Measurements from ENCODE around the gene GAB4.

The GAB4 gene

GRCh38 chr22:16973591-16974297 is 34.3 kb downstream of the GAB4 start:
- 84% methylated on average over 2 of the region's 2 CpGs for WGBS
- Histone ChIP-seq H3K27me3 (ENCODE audit: control insufficient read depth in 1 of 2, insufficient read depth in 1 of 2, low read length in 2 of 2) (peaks cover 0 to 24% of the 10 kb centered on the region in 2 experiments), H3K4me3 (ENCODE audit: insufficient read depth in 1 of 2, low read depth in 1 of 2, low read length in 2 of 2) (no peak overlapping the region), H3K4ac (ENCODE audit: low read depth in 1 of 2, low read length in 2 of 2) (no peak overlapping the region), H2BK120ac (ENCODE audit: low read depth, low read length) (no peak overlapping the region), H4K91ac (ENCODE audit: low read length) (no peak overlapping the region), H4K8ac (ENCODE audit: low read length) (no peak overlapping the region), H2BK5ac (ENCODE audit: low read depth, low read length, poor library complexity, severe bottlenecking) (no peak overlapping the region), H3K18ac (ENCODE audit: low read depth in 1 of 2, low read length in 2 of 2) (no peak overlapping the region), H2AK5ac (ENCODE audit: low read length, severe bottlenecking) (no peak overlapping the region), H3K4me1 (ENCODE audit: control insufficient read depth, insufficient read depth, low read depth, low read length) (no peaks in the 10 kb centered on the region), H3K23ac (ENCODE audit: low read length in 2 of 2) (no peak overlapping the region), H3K4me2 (ENCODE audit: low read length, poor library complexity, severe bottlenecking) (no peak overlapping the region), H3K27ac (ENCODE audit: low read length, poor library complexity, severe bottlenecking) (no peak overlapping the region), H3K9me3 (ENCODE audit: control insufficient read depth, low read length) (no peaks in the 10 kb centered on the region), H3K36me3 (ENCODE audit: control insufficient read depth in 1 of 2, insufficient read depth in 2 of 2, low read depth in 1 of 2, low read length in 2 of 2) (no peaks in the 10 kb centered on the region), H3K14ac (ENCODE audit: low read length in 2 of 2) (no peak overlapping the region), H3K9ac (ENCODE audit: low read length) (no peak overlapping the region), H2BK12ac (ENCODE audit: low read length in 2 of 2) (no peak overlapping the region), H2AFZ (ENCODE audit: low read depth, low read length) (no peak overlapping the region), H2BK15ac (ENCODE audit: low read depth, poor library complexity, severe bottlenecking) (no peak overlapping the region), H3K79me1 (replicated peaks; ENCODE audit: low read length, poor library complexity, severe bottlenecking) (no peaks in the 10 kb centered on the region)
- no peak for DNase-seq

DNA sequence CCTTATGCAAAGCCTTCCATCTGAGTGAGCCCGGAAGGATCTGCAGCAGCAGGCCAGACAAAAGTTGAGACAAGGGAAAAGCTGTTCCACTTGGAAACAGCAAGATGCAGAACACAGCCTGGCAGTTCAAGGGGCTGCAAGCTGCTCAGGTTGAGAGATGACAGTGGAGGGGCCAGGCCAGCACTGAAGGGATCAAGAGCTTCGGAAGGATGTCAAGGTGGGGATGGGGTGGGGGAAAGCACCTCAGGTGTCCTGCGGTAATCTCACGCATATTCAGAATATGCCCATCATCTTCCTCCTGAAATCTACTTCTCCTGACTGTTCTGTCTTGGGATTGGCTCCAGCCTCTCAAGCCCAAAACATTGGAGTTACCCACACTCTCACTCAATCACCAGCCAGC is 35.7 kb downstream of the GAB4 start:
- Histone ChIP-seq H2BK120ac (ENCODE audit: low read depth, low read length) (no peak overlapping the region), H2AK5ac (ENCODE audit: low read length, severe bottlenecking) (no peak overlapping the region), H2BK15ac (ENCODE audit: low read depth, poor library complexity, severe bottlenecking) (no peak overlapping the region), H4K8ac (ENCODE audit: low read length) (no peak overlapping the region), H3K4me2 (ENCODE audit: low read length, poor library complexity, severe bottlenecking) (no peak overlapping the region), H3K27ac (ENCODE audit: low read length, poor library complexity, severe bottlenecking) (no peak overlapping the region), H3K18ac (ENCODE audit: low read depth in 1 of 2, low read length in 2 of 2) (no peak overlapping the region), H3K36me3 (ENCODE audit: control insufficient read depth in 1 of 2, insufficient read depth in 2 of 2, low read depth in 1 of 2, low read length in 2 of 2) (no peaks in the 10 kb centered on the region), H3K14ac (ENCODE audit: low read length in 2 of 2) (no peak overlapping the region), H4K91ac (ENCODE audit: low read length) (no peak overlapping the region), H3K9ac (ENCODE audit: low read length) (no peak overlapping the region), H3K4me1 (ENCODE audit: control insufficient read depth, insufficient read depth, low read depth, low read length) (no peaks in the 10 kb centered on the region), H2BK5ac (ENCODE audit: low read depth, low read length, poor library complexity, severe bottlenecking) (no peak overlapping the region), H3K27me3 (ENCODE audit: control insufficient read depth in 1 of 2, insufficient read depth in 1 of 2, low read length in 2 of 2) (peaks cover 0 to 30% of the 10 kb centered on the region in 2 experiments), H3K23ac (ENCODE audit: low read length in 2 of 2) (no peak overlapping the region), H3K4ac (ENCODE audit: low read depth in 1 of 2, low read length in 2 of 2) (no peak overlapping the region), H2BK12ac (ENCODE audit: low read length in 2 of 2) (no peak overlapping the region), H3K4me3 (ENCODE audit: insufficient read depth in 1 of 2, low read depth in 1 of 2, low read length in 2 of 2) (no peak overlapping the region), H3K9me3 (ENCODE audit: control insufficient read depth, low read length) (no peaks in the 10 kb centered on the region), H2AFZ (ENCODE audit: low read depth, low read length) (no peak overlapping the region), H3K79me1 (replicated peaks; ENCODE audit: low read length, poor library complexity, severe bottlenecking) (no peaks in the 10 kb centered on the region)
- no peak for DNase-seq
- WGBS = 73% methylated on average over 4 of the region's 4 CpGs

DNA sequence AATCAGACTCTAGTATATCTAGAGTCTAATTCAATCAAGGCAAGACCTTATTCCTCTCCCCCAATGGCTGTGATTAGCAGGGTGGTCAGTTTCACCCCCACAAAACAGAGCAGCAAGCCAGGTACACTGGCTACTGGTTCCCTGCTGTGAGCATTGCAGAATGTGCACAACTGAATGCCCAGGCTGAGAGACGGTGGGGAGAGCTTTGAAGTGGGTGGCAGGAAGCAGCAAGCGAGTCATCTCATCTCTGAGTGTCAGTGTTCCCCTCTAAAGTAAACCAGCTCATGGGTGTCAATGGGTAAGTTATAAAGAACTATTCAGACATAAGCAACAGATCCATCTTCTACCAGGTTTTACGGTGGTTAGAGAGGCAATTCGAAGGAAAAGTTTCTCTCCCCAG is 37.6 kb downstream of the GAB4 start:
- no peaks in the 10 kb centered on the region for H3K36me3 ChIP-seq (ENCODE audit: control insufficient read depth in 1 of 2, insufficient read depth in 2 of 2, low read depth in 1 of 2, low read length in 2 of 2)
- no peak for DNase-seq
- H3K4me1 ChIP-seq (ENCODE audit: control insufficient read depth, insufficient read depth, low read depth, low read length) = no peaks in the 10 kb centered on the region
- 100% methylated on average over 1 of the region's 4 CpGs for WGBS
- H2BK5ac ChIP-seq (ENCODE audit: low read depth, low read length, poor library complexity, severe bottlenecking) = no peak overlapping the region
- no peak overlapping the region for H2AK5ac ChIP-seq (ENCODE audit: low read length, severe bottlenecking)
- H2AFZ ChIP-seq (ENCODE audit: low read depth, low read length) = no peak overlapping the region
- no peak overlapping the region for H3K23ac ChIP-seq (ENCODE audit: low read length in 2 of 2)
- no peak overlapping the region for H2BK120ac ChIP-seq (ENCODE audit: low read depth, low read length)
- H3K27ac ChIP-seq (ENCODE audit: low read length, poor library complexity, severe bottlenecking) = no peak overlapping the region
- H3K9me3 ChIP-seq (ENCODE audit: control insufficient read depth, low read length) = no peaks in the 10 kb centered on the region
- H3K4ac ChIP-seq (ENCODE audit: low read depth in 1 of 2, low read length in 2 of 2) = no peak overlapping the region
- no peak overlapping the region for H2BK12ac ChIP-seq (ENCODE audit: low read length in 2 of 2)
- no peak overlapping the region for H3K4me2 ChIP-seq (ENCODE audit: low read length, poor library complexity, severe bottlenecking)
- H3K14ac ChIP-seq (ENCODE audit: low read length in 2 of 2) = no peak overlapping the region
- H3K9ac ChIP-seq (ENCODE audit: low read length) = no peak overlapping the region
- H4K91ac ChIP-seq (ENCODE audit: low read length) = no peak overlapping the region
- H3K4me3 ChIP-seq (ENCODE audit: insufficient read depth in 1 of 2, low read depth in 1 of 2, low read length in 2 of 2) = no peak overlapping the region
- no peak overlapping the region for H4K8ac ChIP-seq (ENCODE audit: low read length)
- H3K27me3 ChIP-seq (ENCODE audit: control insufficient read depth in 1 of 2, insufficient read depth in 1 of 2, low read length in 2 of 2) = peaks cover 0 to 30% of the 10 kb centered on the region in 2 experiments
- no peak overlapping the region for H3K18ac ChIP-seq (ENCODE audit: low read depth in 1 of 2, low read length in 2 of 2)
- H3K79me1 ChIP-seq (replicated peaks; ENCODE audit: low read length, poor library complexity, severe bottlenecking) = no peaks in the 10 kb centered on the region
- no peak overlapping the region for H2BK15ac ChIP-seq (ENCODE audit: low read depth, poor library complexity, severe bottlenecking)

DNA sequence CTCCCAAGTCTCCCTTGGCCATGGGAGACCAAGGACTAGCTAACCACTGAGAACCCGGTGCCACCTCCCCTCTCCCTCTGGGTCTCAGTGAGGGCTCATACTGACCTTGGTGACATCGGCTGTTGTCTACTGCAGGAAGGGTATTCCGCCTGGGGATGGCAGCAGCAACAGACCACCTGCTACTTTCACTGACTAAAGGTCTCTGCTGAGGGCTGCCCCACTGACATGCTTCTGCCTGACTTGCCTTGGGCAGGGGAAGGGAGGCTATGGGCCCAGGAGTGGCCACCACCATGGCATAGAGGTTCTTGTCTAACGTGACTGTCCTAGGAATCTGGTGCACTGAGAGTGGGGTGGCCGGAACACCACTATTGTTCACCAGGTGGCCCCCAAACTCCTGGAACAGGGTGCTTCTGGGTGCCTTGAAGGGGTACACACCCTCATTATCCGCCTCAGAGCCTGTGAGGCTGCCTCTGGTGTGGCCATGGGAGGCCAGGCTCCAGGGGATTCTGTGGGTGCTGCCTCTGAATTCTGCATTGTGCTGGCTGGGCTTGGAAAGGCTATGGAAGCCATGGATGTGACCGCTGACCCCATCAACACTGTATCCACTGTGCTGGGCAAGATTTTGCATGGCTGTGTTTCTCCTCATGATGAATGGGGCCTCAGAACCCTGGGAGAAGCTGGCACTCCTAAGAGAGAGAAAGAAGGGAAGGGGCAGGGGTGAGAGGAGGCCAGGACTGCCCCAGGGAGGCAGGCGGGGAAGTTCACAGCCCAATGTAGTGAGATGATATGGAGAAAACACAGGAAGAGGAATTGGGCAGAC is 38.3 kb downstream of the GAB4 start:
- Histone ChIP-seq H3K23ac (ENCODE audit: low read length in 2 of 2) (no peak overlapping the region), H3K9me3 (ENCODE audit: control insufficient read depth, low read length) (no peaks in the 10 kb centered on the region), H3K4me3 (ENCODE audit: insufficient read depth in 1 of 2, low read depth in 1 of 2, low read length in 2 of 2) (no peak overlapping the region), H2BK12ac (ENCODE audit: low read length in 2 of 2) (no peak overlapping the region), H2BK120ac (ENCODE audit: low read depth, low read length) (no peak overlapping the region), H3K4me1 (ENCODE audit: control insufficient read depth, insufficient read depth, low read depth, low read length) (no peaks in the 10 kb centered on the region), H3K14ac (ENCODE audit: low read length in 2 of 2) (no peak overlapping the region), H3K4ac (ENCODE audit: low read depth in 1 of 2, low read length in 2 of 2) (no peak overlapping the region), H4K8ac (ENCODE audit: low read length) (no peak overlapping the region), H3K27me3 (ENCODE audit: control insufficient read depth in 1 of 2, insufficient read depth in 1 of 2, low read length in 2 of 2) (peaks cover 0 to 30% of the 10 kb centered on the region in 2 experiments), H2AK5ac (ENCODE audit: low read length, severe bottlenecking) (no peak overlapping the region), H4K91ac (ENCODE audit: low read length) (no peak overlapping the region), H3K36me3 (ENCODE audit: control insufficient read depth in 1 of 2, insufficient read depth in 2 of 2, low read depth in 1 of 2, low read length in 2 of 2) (no peaks in the 10 kb centered on the region), H3K27ac (ENCODE audit: low read length, poor library complexity, severe bottlenecking) (no peak overlapping the region), H3K4me2 (ENCODE audit: low read length, poor library complexity, severe bottlenecking) (no peak overlapping the region), H3K18ac (ENCODE audit: low read depth in 1 of 2, low read length in 2 of 2) (no peak overlapping the region), H2BK15ac (ENCODE audit: low read depth, poor library complexity, severe bottlenecking) (no peak overlapping the region), H2AFZ (ENCODE audit: low read depth, low read length) (no peak overlapping the region), H3K9ac (ENCODE audit: low read length) (no peak overlapping the region), H2BK5ac (ENCODE audit: low read depth, low read length, poor library complexity, severe bottlenecking) (no peak overlapping the region), H3K79me1 (replicated peaks; ENCODE audit: low read length, poor library complexity, severe bottlenecking) (no peaks in the 10 kb centered on the region)
- no peak for DNase-seq
- WGBS = 65% methylated on average over 8 of the region's 8 CpGs

Measured in mesenchymal stem cell (in vitro differentiated cells and primary cell).